K562 (cell line): ENCODE results near the gene SKIC3. TPM values are rescaled to one million over a fixed set of nuclear protein-coding genes. Genes with fewer than 3 reads are reported as not detected.

Source experiments
- ATAC-seq: fragments of 200-7000 bp; cut with Tn5 transposase; 3 replicates; pipeline ENCODE4 v1.9.1; 2020; ENCODE audit warnings: moderate library complexity
- BruUV-seq: library from RNA; stranded (reverse); fragments of 400-500 nt; replicated peaks from 2 replicates; lab custom pipeline; 2021; lab: Mats Ljungman, UMichigan
- CTCF ChIA-PET: fragments of 300-600 bp; formaldehyde crosslinking; extraction: SDS; loops from one replicate; lab custom pipeline; 2021; ENCODE audit warnings: low intra/inter-chr PET ratio; lab: Yijun Ruan, JAX
- POLR2A ChIA-PET: fragments of 300-600, 350-650 bp; sonication (Branson Sonifier 250); formaldehyde crosslinking; extraction: SDS; loops from one replicate; lab custom pipeline; 2021; ENCODE audit warnings: antibody characterized with exemption, inconsistent platforms; lab: Yijun Ruan, JAX
- DNase-seq, 4 experiments: peaks; one replicate each; pipeline versions ENCODE4 v3.0.0 to v3.0.0-alpha.2; 2011 to 2018; ENCODE audit warnings: low spot score in 3 of 4, mixed read lengths in 3 of 4; ENCODE audit errors: extremely low read depth in 1 of 4
- FAIRE-seq: peaks from 2 replicates; lab custom pipeline; 2011; peaks lifted over from hg19 to GRCh38; lab: Jason Lieb, UNC
- H2AFZ ChIP-seq: 2 replicates; pipeline ENCODE4 v1.6.0; 2011; ENCODE audit warnings: low read depth, low read length, control low read depth, inconsistent platforms
- H3K27ac ChIP-seq: fragments of 200-600 bp; 3 replicates; pipeline ENCODE4 v1.8.0; 2011; ENCODE audit warnings: low read depth, mild to moderate bottlenecking, control low read depth, inconsistent platforms, low read length, moderate library complexity, mixed read lengths; ENCODE audit errors: extremely low read depth
- H3K27me3 ChIP-seq, 2 experiments: fragments of 300-600 bp in 1 of 2; 2 replicates in 1 of 2; 3 replicates in 1 of 2; pipeline versions ENCODE4 v1.6.0 to v1.8.0; 2011; ENCODE audit warnings: inconsistent platforms in 2 of 2, low read length in 2 of 2, mild to moderate bottlenecking in 1 of 2, mixed read lengths in 1 of 2, moderate library complexity in 1 of 2; ENCODE audit not compliant: control insufficient read depth in 2 of 2, insufficient read depth in 2 of 2
- H3K36me3 ChIP-seq: fragments of 300-600 bp; 3 replicates; pipeline ENCODE4 v1.8.0; 2011; ENCODE audit warnings: mild to moderate bottlenecking, low read length, inconsistent platforms; ENCODE audit not compliant: control insufficient read depth, insufficient read depth
- H3K4me1 ChIP-seq, 2 experiments: fragments of 200-600 bp in 1 of 2; replicated peaks in 1 of 2; 2 replicates in 1 of 2; 3 replicates in 1 of 2; pipeline versions ENCODE4 v1.5.1 to v1.8.0; 2011; ENCODE audit warnings: inconsistent platforms in 2 of 2, low read length in 2 of 2, mild to moderate bottlenecking in 1 of 2, mixed read lengths in 1 of 2, moderate library complexity in 1 of 2; ENCODE audit not compliant: control insufficient read depth in 2 of 2, insufficient read depth in 2 of 2
- H3K4me2 ChIP-seq: 2 replicates; pipeline ENCODE4 v1.6.1; 2011; ENCODE audit warnings: low read length, control low read depth, inconsistent platforms, mixed read lengths; ENCODE audit not compliant: insufficient read depth
- H3K4me3 ChIP-seq: fragments of 200-600 bp; sonication (generic), shearing (Covaris generic); 2 replicates; pipeline ENCODE4 v1.5.1; 2016; ENCODE audit warnings: control low read depth, inconsistent platforms
- H3K79me2 ChIP-seq: fragments of 200-600 bp; 3 replicates; pipeline ENCODE4 v1.8.0; 2011; ENCODE audit warnings: low read length, inconsistent platforms; ENCODE audit not compliant: control insufficient read depth, insufficient read depth
- H3K9ac ChIP-seq, 2 experiments: 2 replicates each; pipeline versions ENCODE4 v1.6.0 to v1.6.1; 2011; ENCODE audit warnings: low read depth in 2 of 2, low read length in 2 of 2, control low read depth in 1 of 2, inconsistent platforms in 1 of 2, mild to moderate bottlenecking in 1 of 2, mixed read lengths in 1 of 2; ENCODE audit not compliant: insufficient read depth in 1 of 2
- H3K9me1 ChIP-seq: one replicate; pipeline ENCODE4 v1.6.0; 2011; ENCODE audit warnings: inconsistent platforms, mild to moderate bottlenecking, low read length, moderate library complexity; ENCODE audit not compliant: control insufficient read depth, insufficient read depth
- H3K9me3 ChIP-seq: replicated peaks from 2 replicates; pipeline ENCODE4 v1.5.1; 2011; ENCODE audit warnings: low read depth, low read length, inconsistent platforms; ENCODE audit not compliant: control insufficient read depth, insufficient read depth
- H4K20me1 ChIP-seq: replicated peaks from 2 replicates; pipeline ENCODE4 v1.6.1; 2011; ENCODE audit warnings: low read length, inconsistent platforms, mixed read lengths; ENCODE audit not compliant: control insufficient read depth, insufficient read depth
- ATF1 ChIP-seq, 2 experiments: fragments of 450-650 bp in 1 of 2; IDR thresholded peaks; 2 replicates each; pipeline ENCODE4 v1.6.1; 2016; ENCODE audit warnings: missing compliant biosample characterization in 1 of 2, missing genetic modification characterization in 1 of 2
- DACH1 ChIP-seq: fragments of 450-650 bp; IDR thresholded peaks from 2 replicates; pipeline ENCODE4 v1.6.1; 2018; ENCODE audit not compliant: partially characterized antibody
- DNMT1 ChIP-seq: fragments of 450-650 bp; IDR thresholded peaks from 2 replicates; pipeline ENCODE4 v1.6.1; 2016; ENCODE audit warnings: antibody characterized with exemption, mild to moderate bottlenecking
- HDGF ChIP-seq: fragments of 450-650 bp; IDR thresholded peaks from 2 replicates; pipeline ENCODE4 v1.6.1; 2016
- NELFE ChIP-seq: IDR thresholded peaks from 2 replicates; pipeline ENCODE4 v1.6.1; 2011; ENCODE audit warnings: mild to moderate bottlenecking; ENCODE audit not compliant: insufficient read depth, insufficient read length
- RBM22 ChIP-seq: fragments of 200-400 bp; formaldehyde crosslinking; IDR thresholded peaks from 2 replicates; pipeline ENCODE4 v1.6.1; 2018; ENCODE audit warnings: low read length, low read depth; ENCODE audit not compliant: poor library complexity, severe bottlenecking
- SRSF1 ChIP-seq: fragments of 200-400 bp; formaldehyde crosslinking; IDR thresholded peaks from 2 replicates; pipeline ENCODE4 v1.6.1; 2017; ENCODE audit warnings: mild to moderate bottlenecking, low read depth, low read length, moderate library complexity
- ZZZ3 ChIP-seq: fragments of 450-650 bp; IDR thresholded peaks from 2 replicates; pipeline ENCODE4 v1.6.1; 2016; ENCODE audit warnings: antibody characterized with exemption, mild to moderate bottlenecking, moderate library complexity
- WGBS: fragments of 100-300 bp; shearing (Covaris generic); methylation state at CpG from one replicate; pipeline ENCODE4 v1.1.6; 2016; ENCODE audit warnings: low coverage, mixed read lengths; ENCODE audit not compliant: insufficient coverage; ENCODE audit errors: missing lambda C conversion rate; 5-methylcytosine and 5-hydroxymethylcytosine counted together
- in situ Hi-C: fragments of 300-500 bp; cut with MboI; formaldehyde crosslinking; loops from 4 replicates; pipeline ENCODE4 v1.15.0; 2018; ENCODE audit warnings: inconsistent platforms, mixed read lengths
- intact Hi-C: fragments of 100-400 bp; cut with micrococcal nuclease; formaldehyde crosslinking; loops from 2 replicates; pipeline ENCODE4 v1.14.2; 2022
- polyA plus RNA-seq, 8 experiments: library from polyadenylated mRNA; depleted of rRNA in 4 of 8; stranded (reverse) in 5 of 8; unstranded in 3 of 8; fragments of >200 nt; fragmentation: Nextera tagmentation in 2 of 8; fragmentation: Illumina TruSeq in 1 of 8; extraction: Ambion mirVana in 2 of 8; extraction: Trizol in 1 of 8; gene quantifications; 2 replicates each; pipeline versions ENCODE4 v1.2.1 to v1.2.3, GENCODE V29; 2011 to 2014; ENCODE audit warnings: inconsistent platforms in 1 of 8, missing spikeins in 1 of 8
- total RNA-seq, 7 experiments: library from RNA; depleted of rRNA in 6 of 7; stranded (reverse); fragments of >200 nt in 6 of 7; fragmentation: Illumina TruSeq in 2 of 7; extraction: Trizol in 2 of 7; gene quantifications; 2 replicates each; pipeline versions ENCODE4 v1.2.1 to v1.2.3, GENCODE V29; 2011 to 2021; ENCODE audit warnings: low replicate concordance in 1 of 7
- TF ChIP-seq, protein P1 (sequence below): fragments of 200-400 bp; formaldehyde crosslinking; IDR thresholded peaks from 2 replicates; pipeline ENCODE4 v1.6.1; 2017; ENCODE audit warnings: mild to moderate bottlenecking, low read depth, low read length, moderate library complexity
- TF ChIP-seq, protein P2 (sequence below), 2 experiments: fragments of 450-650 bp in 1 of 2; sonication (generic) in 1 of 2; formaldehyde crosslinking; conservative IDR thresholded peaks; 2 replicates each; pipeline versions ENCODE4 v1.4.0 to v1.8.1; 2020 to 2022; ENCODE audit warnings: mild to moderate bottlenecking in 1 of 2, missing genetic modification reagents in 1 of 2

The SKIC3 gene
- total and polyA plus RNA-seq, 9 of the 15 experiments (the other 6 are each of a cell fraction or from before 2014, with no cell fraction given) = 30.7 to 72.4 (median 44.1) TPM

DNA sequence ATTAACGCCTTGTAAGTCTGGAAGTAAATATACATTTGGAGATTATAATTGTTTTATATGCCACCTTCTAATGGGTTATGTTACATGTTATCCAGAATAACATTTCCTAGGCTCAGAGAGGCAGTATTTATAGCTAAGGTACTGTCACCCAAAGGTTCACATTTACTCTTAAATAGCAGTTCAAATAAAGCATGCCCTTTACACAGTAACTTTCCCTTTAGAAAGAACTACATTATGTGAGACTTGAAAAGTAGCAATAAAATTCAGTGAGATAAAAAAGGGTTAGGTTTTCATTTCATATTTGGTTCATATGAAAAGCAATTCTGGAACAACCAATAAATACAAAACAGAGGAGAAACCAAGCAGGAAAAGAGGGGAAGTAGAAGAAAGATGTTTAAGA, 35.1 kb downstream of the SKIC3 start:
- H3K79me2 ChIP-seq = no peaks in the 10 kb centered on the region
- FAIRE-seq = no peak
- H3K9me3 ChIP-seq = no peaks in the 10 kb centered on the region
- ATAC-seq = no peak
- DNase-seq = no peak
- no peak overlapping the region for H2AFZ ChIP-seq
- H3K27ac ChIP-seq = no peak overlapping the region
- POLR2A ChIA-PET = no interaction called here
- no peak overlapping the region for H3K4me3 ChIP-seq
- WGBS = 94% methylated on average over 1 of the region's 1 CpG
- H3K4me2 ChIP-seq = no peak overlapping the region
- TF ChIP-seq HDGF (no peak), NELFE (no peak), SRSF1 (no peak), ZZZ3 (no peak), DACH1 (no peak), ATF1 (CRISPR knock-in tag; IDR thresholded peaks at IDR 0.05) (no peak), ATF1 (tag; IDR thresholded peaks at IDR 0.05) (no peak), RBM22 (no peak), DNMT1 (no peak)
- TF ChIP-seq, protein P1, sequence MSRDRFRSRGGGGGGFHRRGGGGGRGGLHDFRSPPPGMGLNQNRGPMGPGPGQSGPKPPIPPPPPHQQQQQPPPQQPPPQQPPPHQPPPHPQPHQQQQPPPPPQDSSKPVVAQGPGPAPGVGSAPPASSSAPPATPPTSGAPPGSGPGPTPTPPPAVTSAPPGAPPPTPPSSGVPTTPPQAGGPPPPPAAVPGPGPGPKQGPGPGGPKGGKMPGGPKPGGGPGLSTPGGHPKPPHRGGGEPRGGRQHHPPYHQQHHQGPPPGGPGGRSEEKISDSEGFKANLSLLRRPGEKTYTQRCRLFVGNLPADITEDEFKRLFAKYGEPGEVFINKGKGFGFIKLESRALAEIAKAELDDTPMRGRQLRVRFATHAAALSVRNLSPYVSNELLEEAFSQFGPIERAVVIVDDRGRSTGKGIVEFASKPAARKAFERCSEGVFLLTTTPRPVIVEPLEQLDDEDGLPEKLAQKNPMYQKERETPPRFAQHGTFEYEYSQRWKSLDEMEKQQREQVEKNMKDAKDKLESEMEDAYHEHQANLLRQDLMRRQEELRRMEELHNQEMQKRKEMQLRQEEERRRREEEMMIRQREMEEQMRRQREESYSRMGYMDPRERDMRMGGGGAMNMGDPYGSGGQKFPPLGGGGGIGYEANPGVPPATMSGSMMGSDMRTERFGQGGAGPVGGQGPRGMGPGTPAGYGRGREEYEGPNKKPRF = no peak
- TF ChIP-seq, protein P2, sequence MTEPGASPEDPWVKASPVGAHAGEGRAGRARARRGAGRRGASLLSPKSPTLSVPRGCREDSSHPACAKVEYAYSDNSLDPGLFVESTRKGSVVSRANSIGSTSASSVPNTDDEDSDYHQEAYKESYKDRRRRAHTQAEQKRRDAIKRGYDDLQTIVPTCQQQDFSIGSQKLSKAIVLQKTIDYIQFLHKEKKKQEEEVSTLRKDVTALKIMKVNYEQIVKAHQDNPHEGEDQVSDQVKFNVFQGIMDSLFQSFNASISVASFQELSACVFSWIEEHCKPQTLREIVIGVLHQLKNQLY (CRISPR knock-in tag; conservative IDR thresholded peaks at IDR 0.05) = no peak
- TF ChIP-seq, all 486 proteins: peak for 0
- intact Hi-C loops (no loop called here), in situ Hi-C loops (no loop called here)
- peaks cover 77% of the 10 kb centered on the region for H3K36me3 ChIP-seq
- H3K27me3 ChIP-seq = no peaks in the 10 kb centered on the region
- no peak overlapping the region for H3K9ac ChIP-seq
- no TSS peak for BruUV-seq
- no peaks in the 10 kb centered on the region for H4K20me1 ChIP-seq
- no peaks in the 10 kb centered on the region for H3K9me1 ChIP-seq
- CTCF ChIA-PET = no interaction called here
- no peaks in the 10 kb centered on the region for H3K4me1 ChIP-seq
